ENCODE measurements around the gene RC3H2. TPM values are rescaled to one million over a fixed set of nuclear protein-coding genes. Genes with fewer than 3 reads are reported as not detected.

The RC3H2 gene
- total and polyA plus RNA-seq, 2 of the 13 experiments (the other 11 are each of a cell fraction or from before 2014, with no cell fraction given) = 21.0 to 36.4 TPM

DNA sequence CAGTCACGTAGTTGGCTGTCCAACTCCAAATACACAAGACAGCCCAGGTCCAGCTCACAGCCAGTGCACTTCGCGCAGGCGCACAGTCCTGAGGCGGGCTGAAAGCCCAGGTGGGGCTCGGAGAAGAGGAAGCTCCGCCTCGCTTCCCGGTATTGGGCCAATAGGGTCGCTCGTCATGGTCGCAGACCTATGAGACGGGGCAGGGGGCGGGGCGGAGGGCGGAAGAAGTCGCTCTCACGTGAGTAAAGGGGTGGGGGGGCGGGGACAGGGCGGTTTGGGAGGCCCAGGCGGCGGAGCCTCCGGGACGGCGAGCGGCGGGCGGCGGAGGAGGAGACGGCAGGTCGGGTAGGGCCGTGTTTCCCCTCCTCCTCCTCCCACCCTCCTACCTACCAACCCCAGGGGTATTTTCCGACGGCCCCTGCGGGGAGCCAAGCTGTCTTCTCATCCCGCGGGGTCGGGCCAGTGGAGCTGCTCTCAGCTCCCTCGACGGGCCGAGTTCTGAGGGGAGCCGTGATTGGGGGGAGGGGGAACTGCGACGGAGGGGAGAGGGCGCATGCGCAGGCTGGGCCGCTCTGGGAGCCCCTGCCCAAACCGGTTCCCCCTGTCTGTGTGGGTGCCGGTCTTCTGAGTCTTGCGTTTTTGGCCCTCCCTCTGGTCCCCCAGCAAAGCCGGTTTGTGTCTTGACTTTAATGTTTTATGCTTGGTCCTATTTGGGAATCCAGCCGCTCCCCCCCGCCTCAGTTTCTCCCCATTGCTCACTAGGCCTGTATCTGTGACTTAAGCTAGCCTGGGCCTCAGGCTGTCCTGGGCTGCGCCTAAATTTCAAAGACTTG lies 35.8 kb upstream of the RC3H2 start, which contains the start of gene RABGAP1 (continued):
- TF ChIP-seq, protein P1, sequence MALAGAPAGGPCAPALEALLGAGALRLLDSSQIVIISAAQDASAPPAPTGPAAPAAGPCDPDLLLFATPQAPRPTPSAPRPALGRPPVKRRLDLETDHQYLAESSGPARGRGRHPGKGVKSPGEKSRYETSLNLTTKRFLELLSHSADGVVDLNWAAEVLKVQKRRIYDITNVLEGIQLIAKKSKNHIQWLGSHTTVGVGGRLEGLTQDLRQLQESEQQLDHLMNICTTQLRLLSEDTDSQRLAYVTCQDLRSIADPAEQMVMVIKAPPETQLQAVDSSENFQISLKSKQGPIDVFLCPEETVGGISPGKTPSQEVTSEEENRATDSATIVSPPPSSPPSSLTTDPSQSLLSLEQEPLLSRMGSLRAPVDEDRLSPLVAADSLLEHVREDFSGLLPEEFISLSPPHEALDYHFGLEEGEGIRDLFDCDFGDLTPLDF (CRISPR knock-in tag; IDR thresholded peaks at IDR 0.05) = no peak
- TF ChIP-seq ESRRA (CRISPR knock-in tag; IDR thresholded peaks at IDR 0.05; ENCODE audit: low read depth) (no peak), PRPF4 (IDR thresholded peaks at IDR 0.05; ENCODE audit: low read depth, low read length, poor library complexity, severe bottlenecking) (no peak), SP1 (IDR thresholded peaks at IDR 0.05) (no peak), SP1 (CRISPR knock-in tag; IDR thresholded peaks at IDR 0.05) (peak; percentile 76), ZNF274 (CRISPR knock-in tag; IDR thresholded peaks at IDR 0.05) (no peak), ATM (IDR thresholded peaks at IDR 0.05; ENCODE audit: borderline replicate concordance) (no peak), ZNF256 (CRISPR knock-in tag; conservative IDR thresholded peaks at IDR 0.05) (no peak; the same call in 1 of the 2 replicates), ZNF205 (CRISPR knock-in tag; IDR thresholded peaks at IDR 0.05) (no peak), ZNF441 (CRISPR knock-in tag; IDR thresholded peaks at IDR 0.05; ENCODE audit: borderline replicate concordance) (peak; percentile 39; the same call in 1 of the 2 replicates), ZNF317 (CRISPR knock-in tag; IDR thresholded peaks at IDR 0.05) (no peak; the same call in 1 of the 2 replicates), ZNF652 (CRISPR knock-in tag; IDR thresholded peaks at IDR 0.05; ENCODE audit: borderline replicate concordance, low read depth) (no peak), U2AF2 (IDR thresholded peaks at IDR 0.05; ENCODE audit: low read depth, low read length) (no peak), MLLT10 (CRISPR knock-in tag; IDR thresholded peaks at IDR 0.05) (no peak), FOXO1 (CRISPR knock-in tag; IDR thresholded peaks at IDR 0.05) (no peak), RBAK (CRISPR knock-in tag; IDR thresholded peaks at IDR 0.05) (no peak), ZNF264 (CRISPR knock-in tag; IDR thresholded peaks at IDR 0.05) (no peak), GLI4 (CRISPR knock-in tag; IDR thresholded peaks at IDR 0.05; ENCODE audit: borderline replicate concordance) (no peak), ZNF207 (IDR thresholded peaks at IDR 0.05; ENCODE audit: borderline replicate concordance) (no peak), ZNF3 (CRISPR knock-in tag; IDR thresholded peaks at IDR 0.05) (no peak)
- TF ChIP-seq, protein P2, sequence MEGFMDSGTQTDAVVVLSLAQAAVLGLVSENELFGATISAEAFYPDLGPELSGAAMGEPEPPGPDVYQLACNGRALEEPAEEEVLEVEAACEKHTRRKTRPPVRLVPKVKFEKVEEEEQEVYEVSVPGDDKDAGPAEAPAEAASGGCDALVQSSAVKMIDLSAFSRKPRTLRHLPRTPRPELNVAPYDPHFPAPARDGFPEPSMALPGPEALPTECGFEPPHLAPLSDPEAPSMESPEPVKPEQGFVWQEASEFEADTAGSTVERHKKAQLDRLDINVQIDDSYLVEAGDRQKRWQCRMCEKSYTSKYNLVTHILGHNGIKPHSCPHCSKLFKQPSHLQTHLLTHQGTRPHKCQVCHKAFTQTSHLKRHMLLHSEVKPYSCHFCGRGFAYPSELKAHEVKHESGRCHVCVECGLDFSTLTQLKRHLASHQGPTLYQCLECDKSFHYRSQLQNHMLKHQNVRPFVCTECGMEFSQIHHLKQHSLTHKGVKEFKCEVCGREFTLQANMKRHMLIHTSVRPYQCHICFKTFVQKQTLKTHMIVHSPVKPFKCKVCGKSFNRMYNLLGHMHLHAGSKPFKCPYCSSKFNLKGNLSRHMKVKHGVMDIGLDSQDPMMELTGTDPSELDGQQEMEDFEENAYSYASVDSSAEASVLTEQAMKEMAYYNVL (CRISPR knock-in tag; IDR thresholded peaks at IDR 0.05; ENCODE audit: borderline replicate concordance) = no peak
- TF ChIP-seq, protein P3, sequence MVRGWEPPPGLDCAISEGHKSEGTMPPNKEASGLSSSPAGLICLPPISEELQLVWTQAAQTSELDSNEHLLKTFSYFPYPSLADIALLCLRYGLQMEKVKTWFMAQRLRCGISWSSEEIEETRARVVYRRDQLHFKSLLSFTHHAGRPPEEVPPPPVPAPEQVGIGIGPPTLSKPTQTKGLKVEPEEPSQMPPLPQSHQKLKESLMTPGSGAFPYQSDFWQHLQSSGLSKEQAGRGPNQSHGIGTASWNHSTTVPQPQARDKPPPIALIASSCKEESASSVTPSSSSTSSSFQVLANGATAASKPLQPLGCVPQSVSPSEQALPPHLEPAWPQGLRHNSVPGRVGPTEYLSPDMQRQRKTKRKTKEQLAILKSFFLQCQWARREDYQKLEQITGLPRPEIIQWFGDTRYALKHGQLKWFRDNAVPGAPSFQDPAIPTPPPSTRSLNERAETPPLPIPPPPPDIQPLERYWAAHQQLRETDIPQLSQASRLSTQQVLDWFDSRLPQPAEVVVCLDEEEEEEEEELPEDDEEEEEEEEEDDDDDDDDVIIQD (CRISPR knock-in tag; IDR thresholded peaks at IDR 0.05; ENCODE audit: low read depth) = no peak
- TF ChIP-seq, protein P4, sequence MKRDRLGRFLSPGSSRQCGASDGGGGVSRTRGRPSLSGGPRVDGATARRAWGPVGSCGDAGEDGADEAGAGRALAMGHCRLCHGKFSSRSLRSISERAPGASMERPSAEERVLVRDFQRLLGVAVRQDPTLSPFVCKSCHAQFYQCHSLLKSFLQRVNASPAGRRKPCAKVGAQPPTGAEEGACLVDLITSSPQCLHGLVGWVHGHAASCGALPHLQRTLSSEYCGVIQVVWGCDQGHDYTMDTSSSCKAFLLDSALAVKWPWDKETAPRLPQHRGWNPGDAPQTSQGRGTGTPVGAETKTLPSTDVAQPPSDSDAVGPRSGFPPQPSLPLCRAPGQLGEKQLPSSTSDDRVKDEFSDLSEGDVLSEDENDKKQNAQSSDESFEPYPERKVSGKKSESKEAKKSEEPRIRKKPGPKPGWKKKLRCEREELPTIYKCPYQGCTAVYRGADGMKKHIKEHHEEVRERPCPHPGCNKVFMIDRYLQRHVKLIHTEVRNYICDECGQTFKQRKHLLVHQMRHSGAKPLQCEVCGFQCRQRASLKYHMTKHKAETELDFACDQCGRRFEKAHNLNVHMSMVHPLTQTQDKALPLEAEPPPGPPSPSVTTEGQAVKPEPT (CRISPR knock-in tag; IDR thresholded peaks at IDR 0.05; ENCODE audit: low read depth) = no peak
- TF ChIP-seq, protein P5, sequence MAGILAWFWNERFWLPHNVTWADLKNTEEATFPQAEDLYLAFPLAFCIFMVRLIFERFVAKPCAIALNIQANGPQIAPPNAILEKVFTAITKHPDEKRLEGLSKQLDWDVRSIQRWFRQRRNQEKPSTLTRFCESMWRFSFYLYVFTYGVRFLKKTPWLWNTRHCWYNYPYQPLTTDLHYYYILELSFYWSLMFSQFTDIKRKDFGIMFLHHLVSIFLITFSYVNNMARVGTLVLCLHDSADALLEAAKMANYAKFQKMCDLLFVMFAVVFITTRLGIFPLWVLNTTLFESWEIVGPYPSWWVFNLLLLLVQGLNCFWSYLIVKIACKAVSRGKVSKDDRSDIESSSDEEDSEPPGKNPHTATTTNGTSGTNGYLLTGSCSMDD (CRISPR knock-in tag; IDR thresholded peaks at IDR 0.05) = no peak
